HTR-8/SVneo (cell line): ENCODE results near the gene RPS14.

Experiments
- DNase-seq: peaks from one replicate; pipeline ENCODE4 v3.0.0; 2011; ENCODE audit warnings: low spot score, mixed read lengths; ENCODE audit not compliant: insufficient read length
- FAIRE-seq: peaks from 2 replicates; lab custom pipeline; 2011; peaks lifted over from hg19 to GRCh38; lab: Jason Lieb, UNC

Gene RPS14

DNA sequence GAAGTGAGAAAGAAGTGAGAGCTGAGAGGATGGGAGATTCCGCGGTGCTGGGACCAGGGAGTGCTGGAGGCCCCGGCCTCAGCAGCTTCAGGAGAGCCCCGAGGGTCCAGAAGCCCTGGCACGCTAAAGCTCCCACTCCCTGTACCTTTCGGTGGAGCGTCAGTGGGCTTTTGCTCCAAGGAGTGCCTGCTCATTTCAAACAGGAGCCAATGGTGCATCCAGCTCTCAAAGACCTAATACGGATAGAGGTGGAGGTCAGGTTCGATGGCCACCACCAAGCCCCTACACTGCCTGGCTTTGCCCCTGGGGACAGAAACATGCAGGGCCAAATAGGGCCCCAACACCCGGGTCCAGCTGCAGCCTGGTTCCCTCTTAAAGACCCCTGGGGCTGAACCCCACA, 45.0 kb downstream of the RPS14 start:
- FAIRE-seq (no peak), DNase-seq (no peak)

DNA sequence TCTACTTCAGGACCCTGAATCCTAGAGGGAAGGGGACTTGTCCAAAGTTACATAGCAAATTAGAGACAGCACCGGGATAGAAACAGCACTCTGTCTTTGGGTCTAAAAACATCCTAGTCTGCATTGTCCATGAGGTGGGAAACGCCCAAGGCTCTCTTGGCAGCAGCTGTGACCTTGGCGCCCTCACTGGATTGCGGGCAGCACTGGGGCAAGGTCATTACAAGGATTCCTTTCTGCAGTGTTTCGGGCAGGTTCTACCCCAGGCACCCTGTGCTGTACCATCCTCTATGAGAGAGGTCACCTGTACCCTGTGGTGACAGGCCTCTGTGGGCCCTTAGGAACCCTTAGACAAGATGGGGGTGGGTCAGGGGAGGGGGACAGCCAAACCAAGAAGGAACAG, 45.4 kb downstream of the RPS14 start:
- FAIRE-seq (no peak), DNase-seq (no peak)

DNA sequence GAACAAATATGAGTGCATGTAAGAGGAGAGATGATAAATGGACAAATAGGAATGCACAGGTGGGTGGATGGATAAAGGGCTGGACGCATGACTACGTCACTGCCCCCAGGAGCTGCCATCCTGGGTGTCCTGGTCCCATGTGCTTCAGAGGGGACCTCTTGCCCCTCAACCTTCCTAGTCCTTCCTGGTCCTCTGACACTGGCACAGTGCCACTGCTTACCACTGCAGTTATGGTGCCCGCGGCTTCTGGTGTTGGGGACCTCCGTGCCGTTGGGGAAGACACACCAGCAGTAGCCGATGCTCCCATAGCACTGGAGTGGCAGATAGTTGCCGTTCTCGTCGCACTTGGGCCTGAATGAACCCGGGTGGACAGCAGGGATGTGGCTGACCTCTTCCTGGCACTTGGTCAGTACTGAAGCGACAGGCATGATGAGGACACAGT, 46.6 kb downstream of the RPS14 start:
- DNase-seq (no peak), FAIRE-seq (peak; percentile 58)

GRCh38 chr5:150402229-150402773, 47.2 kb downstream of the RPS14 start:
- peak; percentile 20 for FAIRE-seq
- no peak for DNase-seq

DNA sequence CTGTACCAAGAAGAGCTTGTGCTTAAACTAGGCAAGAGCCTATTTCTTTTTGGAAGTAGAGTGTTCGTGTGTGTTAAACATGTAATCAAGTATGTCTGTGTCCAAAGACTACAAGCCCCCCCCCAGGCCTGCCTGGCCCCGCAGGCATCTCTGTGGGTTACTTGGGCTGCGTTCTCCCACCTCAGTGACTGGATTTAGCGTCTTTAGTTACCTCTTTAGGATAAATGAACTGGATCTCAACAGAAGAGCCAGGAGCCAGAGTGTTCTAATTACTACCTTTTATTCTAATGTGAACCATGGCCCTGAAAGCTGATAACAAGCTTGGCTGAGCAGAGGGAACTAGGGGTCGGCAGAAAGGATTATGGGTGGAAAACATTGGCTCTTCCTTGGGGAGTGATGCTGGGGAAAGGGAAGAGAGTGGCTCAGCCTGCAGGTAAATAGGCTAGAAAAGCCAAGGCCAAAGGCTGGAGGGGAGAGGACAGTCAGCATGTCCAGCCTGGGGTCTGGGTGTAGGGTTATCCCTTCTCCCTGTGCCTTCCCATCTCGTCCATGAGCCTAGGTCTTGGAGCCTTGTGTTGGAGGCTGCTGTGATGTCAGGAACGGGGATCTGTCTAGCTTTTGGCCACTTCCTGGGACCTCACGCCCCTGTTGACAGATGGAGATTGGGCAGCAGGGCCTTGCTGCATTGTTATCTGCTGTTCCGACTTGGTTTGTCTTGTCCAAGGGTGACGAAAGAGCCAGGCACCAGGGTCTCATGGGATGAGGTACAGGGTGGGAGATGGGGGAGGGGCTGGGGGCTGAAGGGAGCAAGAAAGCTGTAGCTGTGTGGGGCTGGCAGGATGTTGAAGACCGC, 47.9 kb downstream of the RPS14 start:
- no peak for DNase-seq
- no peak for FAIRE-seq

DNA sequence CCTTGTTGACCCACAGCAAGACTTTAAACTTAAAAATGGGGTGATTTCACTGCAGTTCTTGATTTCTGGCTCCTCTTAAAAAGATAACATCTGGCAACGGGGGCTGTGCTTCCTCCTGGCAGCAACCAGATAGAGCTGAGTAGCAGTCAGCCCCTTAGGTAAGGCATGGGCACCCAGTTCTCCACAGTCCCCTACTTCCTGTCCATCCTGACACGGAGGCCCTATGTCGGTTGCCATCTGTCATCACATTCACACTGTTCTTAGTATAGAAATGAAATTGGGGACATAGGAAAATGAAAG, 48.5 kb downstream of the RPS14 start:
- FAIRE-seq, result no peak

DNA sequence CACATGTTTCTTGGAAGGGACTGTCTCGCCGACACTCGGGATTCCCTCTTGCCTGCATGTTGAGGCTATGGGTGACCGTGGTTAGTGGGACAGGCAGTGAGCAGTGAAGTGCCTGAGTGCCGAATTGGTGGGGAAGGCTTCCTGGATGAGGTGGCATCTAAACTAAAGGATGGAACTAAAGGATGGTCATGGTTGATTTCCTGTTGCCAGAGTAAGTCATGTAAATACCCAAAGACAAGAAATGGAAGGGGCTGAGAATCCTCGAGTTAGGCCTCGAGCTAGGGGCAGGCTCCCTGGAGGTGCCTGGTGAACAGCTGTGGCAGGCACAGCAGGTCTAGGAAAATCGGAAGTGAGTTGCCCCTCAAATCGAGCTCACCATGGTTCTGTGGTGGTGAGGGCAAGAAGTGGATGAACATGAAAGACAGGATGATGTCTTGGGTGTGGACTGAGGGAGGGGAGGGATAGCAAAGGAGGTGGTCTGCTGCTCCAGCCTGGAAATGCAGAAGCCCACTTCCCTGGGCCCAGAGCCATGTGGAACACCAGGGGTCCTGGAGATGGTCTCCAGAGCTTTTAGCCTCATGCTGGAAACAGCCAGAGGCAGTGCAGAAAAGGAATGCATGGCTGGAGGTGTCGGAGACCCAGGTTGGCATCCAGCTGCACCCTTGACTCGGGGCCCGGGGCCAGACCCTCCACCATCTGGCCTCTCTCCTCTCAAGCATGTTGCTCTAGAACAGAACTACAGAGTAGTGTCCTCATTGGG, 49.0 kb downstream of the RPS14 start:
- DNase-seq (no peak), FAIRE-seq (peak; percentile 33)

More for the DNA sequence above, 48.5 kb downstream of the RPS14 start:
- DNase-seq, result no peak

DNA sequence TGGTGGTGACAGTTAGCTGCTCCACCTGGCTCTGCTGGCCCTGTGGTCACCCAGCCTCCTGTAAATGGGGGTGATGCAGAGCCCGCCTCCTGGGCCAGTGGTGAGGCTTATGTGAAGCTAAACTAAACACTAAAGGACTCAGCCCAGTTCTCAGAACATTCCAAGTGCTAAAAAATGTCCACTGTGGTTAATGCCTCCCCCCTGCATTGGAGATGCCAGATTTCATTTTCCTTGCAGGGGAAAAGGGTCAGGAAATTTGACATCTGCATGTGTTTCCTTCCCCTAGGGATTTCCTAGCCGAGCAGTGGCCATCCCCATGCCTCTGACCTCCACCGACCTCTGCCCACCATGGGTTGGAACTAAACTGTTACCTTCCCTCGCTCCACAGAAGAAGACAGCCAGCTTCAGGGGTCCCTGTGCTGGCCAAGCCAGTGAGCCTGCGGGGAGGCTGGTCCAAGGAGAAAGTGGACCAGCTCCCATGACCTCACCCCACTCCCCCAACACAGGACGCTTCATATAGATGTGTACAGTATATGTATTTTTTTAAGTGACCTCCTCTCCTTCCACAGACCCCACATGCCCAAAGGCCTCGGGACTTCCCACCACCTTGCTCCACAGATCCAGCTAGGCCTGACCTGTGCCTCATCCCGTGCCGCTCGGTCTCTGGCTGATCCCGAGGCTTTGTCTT, 49.9 kb downstream of the RPS14 start:
- FAIRE-seq (no peak), DNase-seq (no peak)

GRCh38 chr5:150398722-150399523, 50.6 kb downstream of the RPS14 start:
- no peak for DNase-seq
- FAIRE-seq, result no peak

DNA sequence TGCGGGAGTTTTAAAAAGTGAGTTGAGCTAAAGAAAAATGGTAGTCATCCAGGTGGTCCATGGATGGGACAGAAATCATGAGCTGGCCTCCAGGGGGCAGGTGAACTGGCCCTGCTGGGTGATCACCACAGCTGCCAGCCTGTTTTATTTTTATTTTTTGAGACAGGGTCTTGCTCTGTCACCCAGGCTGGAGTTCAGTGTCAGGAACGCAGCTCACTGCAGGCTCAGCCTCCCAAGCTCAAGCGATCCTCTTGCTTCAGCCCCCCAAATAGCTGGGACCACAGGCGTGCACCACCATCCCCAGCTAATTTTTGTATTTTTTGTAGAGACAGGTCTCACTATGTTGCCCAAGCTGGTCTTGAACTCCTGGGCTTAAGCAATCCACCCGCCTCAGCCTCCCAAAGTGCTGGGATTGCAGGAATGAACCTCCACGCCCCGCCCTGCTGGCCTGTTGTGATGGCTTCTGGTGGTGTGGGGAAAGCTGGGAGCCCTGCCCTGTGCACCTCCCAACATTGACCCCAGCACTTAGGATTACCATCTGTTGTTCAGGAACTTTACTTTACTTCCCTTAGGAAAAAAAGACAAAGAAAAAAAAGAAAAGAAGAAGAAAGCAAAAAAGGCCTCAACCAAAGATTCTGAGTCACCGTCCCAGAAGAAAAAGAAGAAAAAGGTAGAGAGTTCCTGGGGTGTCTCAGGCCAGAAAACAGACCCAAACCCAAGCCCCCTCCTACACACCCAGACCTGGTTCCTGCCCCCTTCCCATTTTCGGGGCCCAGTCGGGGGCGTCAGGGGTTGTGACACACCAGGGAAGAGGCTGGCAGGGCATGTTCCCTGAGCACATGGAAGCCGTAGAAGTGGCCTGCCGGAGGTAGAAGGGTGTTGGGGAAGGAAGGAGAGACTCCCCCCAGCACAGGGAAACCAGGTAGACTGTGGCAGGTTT, 51.5 kb downstream of the RPS14 start:
- FAIRE-seq (no peak), DNase-seq (no peak)

DNA sequence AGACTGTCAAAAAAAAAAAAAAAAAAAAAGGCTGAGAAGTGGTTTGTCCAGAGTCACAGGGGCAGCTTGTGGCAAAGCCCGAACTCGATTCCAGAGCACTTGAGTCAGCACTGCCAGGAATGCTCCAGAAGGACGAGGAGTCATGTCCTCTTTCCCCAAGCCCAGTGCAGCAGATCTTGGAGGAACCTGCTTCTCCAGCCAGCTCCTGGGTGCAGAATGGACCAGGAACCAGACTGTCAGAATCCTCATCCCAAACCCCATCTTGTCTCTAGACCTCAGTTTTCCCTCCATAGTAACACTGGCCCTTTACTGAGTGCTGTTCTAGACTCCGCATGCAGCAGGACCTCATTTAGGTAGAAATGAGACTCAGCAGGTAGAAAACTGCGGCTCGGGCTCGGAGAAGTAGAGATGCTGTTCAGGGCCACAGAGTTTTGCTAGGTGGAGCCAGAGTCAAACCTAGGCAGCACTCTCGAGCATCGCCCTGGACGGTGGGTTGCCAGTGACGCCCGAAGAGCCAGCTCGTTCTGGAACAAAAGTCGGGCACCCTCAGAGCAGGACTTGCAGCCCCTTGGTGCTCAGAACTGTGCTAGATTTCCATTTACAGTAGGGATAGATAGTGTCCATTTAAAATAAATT, 52.3 kb downstream of the RPS14 start:
- DNase-seq, result no peak
- no peak for FAIRE-seq

- FAIRE-seq (no peak), DNase-seq (no peak)
Measured at GRCh38 chr5:150396267-150396666, 53.3 kb downstream of the RPS14 start.

DNA sequence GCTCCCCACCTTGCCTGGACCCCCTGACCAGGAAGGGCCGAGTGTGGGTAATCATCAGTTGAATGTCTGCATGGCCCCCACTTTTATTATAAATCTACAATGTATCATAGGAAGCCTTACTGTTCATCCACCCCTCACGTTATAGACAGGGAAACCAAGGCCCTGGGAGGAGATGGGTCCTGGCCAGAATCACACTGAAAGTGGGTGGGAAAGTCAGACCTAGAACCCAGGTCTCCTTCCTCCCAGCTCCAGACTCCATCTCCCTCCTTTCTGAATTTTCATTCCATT, 53.9 kb downstream of the RPS14 start:
- FAIRE-seq (no peak), DNase-seq (no peak)

DNA sequence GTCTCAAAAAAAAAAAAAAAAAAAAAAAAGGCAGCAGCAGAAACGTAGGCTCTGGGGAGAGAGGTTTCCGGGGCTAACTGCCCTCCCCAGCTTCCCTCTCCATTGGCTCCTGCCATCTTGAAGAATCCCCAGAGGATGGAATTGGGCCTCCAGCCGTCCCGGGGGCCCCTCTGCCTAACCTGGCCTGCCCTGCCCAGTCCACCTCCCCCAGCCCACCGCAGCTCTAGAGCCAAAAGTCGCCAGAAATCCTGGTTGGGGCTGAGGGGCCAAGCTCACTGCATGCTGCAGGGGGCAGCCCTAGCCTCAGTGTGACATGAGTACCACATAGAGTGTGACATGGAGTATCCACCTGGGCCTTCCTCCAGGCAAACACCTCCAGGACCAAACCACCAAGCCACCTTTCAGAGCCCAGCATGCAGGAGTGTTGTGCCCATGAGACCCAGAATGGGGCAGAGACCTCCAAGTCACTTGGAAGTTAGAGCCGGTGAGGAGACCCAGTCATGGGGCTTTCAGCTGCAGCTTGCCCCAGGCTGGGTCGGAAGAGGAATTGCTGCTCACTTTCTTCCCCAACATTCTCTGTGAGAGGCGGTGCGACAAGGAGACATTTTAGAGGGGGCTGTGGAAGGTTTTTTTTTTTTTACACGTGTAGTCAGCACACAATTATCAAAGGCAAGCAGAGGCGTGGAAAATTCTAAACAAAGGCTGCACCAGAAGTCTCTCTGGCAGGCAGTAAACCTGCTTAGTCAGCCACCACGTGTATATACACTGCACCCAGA, 54.4 kb downstream of the RPS14 start:
- FAIRE-seq (no peak), DNase-seq (no peak)

- FAIRE-seq, result no peak
Measured at GRCh38 chr5:150394131-150394530, 55.4 kb downstream of the RPS14 start.

GRCh38 chr5:150393096-150393645, 56.4 kb downstream of the RPS14 start:
- DNase-seq, result no peak
- no peak for FAIRE-seq

More at GRCh38 chr5:150394131-150394530, 55.4 kb downstream of the RPS14 start:
- DNase-seq, result peak; percentile 36

DNA sequence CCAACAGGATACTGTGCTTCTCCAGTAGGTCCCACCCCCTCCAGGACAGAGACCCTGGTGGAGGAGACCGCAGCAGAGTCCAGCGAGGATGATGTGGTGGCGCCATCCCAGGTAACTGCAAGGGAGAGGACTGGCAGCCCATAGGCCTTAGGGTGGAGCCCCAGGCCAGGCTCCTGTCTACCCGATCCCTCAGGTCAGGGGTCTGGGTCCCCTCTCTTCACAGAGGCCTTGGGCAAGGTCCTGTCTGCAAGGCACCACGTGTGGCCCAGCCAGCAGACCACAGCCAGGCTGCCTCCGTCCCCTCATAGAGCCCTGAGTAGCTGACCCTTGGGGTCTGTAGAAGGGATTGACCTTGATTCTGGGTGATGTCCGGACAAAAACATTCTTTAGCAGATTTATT, 56.9 kb downstream of the RPS14 start:
- no peak for DNase-seq
- FAIRE-seq, result no peak
